CD4-positive, alpha-beta T cell treated with Interleukin-2 at 100 ng/mL for 4 hours (primary cell): ENCODE data around the gene CDK6.
"Not testable (repeated sequence)": the region's sequence is repeated elsewhere in the genome, so short reads cannot be mapped to it uniquely, and the experiment has no call there.

Source experiments
- DNase-seq: peaks from one replicate; pipeline ENCODE4 v3.0.0-alpha.2; 2020; ENCODE audit warnings: low spot score

The CDK6 gene

DNA sequence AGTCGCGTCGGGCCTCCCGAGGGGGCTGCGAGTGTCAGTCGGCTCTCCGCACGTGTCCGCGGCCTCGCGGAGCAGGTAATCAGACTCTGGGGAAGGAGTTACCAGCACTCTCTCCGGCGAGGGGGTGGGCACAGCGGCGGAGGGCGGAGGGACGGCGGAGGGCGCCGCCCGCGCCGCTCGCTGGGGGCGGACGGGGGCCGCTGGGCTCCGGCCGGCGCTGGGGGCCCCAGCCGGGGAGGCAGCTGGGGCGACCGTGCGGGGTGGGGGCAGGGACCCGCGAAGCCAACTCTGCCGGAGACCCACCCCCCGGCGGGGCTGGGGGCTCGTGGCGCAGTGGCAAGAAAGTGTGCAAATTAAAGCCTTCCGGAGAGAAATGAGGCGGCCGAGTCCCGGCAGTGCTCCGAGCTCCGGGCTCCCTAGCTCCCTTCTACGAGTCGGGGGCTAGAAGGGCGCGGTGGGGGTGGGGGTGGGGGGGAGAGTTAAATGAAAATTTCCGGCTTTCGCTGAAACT, at the start of gene CDK6:
TSS of gene CDK6 (minus strand) at position 85 of the 511 bp plus-strand sequence. CDS start 3,250 bp downstream, outside the sequence.
- peak; percentile 66 for DNase-seq

DNA sequence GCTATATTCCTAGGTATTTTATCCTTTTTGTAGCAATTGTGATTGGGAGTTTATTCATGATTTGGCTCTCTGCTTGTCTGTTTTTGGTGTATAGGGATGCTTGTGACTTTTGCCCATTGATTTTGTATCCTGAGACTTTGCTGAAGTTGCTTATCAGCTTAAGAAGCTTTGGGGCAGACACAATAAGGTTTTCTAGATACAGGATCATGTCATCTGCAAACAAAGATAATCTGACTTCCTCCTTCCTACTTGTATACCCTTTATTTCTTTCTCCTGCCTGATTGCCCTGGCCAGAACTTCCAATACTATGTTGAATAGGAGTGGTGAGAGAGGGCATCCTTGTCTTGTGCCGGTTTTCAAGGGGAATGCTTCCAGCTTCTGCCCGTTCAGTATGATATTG, 49.7 kb upstream of the CDK6 start:
- not testable (repeated sequence) for DNase-seq

DNA sequence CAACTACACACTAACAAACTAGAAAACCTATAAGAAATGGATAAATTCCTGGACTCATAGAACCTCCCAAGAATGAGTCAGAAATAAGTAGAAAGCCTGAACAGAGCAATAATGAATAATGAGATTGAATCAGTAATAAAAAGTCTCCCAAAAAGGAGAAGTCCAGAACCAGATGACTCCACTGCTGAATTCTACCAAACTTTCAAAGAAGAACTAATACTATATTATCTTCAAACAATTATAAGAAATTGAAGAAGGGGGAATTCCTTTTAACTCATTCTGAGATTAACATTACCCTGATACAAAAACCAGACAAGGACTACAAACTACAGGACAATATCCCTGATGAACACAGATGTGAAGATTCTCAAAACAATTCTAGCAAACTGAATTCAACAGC, 47.8 kb upstream of the CDK6 start:
- no peak for DNase-seq

DNA sequence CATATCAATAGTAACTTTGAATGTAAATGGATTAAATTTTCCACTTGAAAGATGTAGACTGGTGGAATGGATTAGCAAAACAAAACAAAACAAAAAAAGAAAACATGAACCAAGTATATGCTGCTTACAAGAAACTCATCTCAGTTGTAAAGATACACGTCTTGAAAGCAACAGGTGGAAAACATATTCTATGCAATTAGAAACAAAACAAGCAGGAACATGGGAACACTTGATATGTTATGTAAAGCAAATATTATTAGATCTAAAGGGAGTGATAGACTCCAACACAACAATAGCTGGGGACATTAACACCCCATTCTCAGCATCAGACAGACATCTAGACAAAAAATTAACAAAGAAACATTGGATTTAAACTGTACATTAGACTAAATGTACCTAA, 46.4 kb upstream of the CDK6 start:
- DNase-seq = no peak

DNA sequence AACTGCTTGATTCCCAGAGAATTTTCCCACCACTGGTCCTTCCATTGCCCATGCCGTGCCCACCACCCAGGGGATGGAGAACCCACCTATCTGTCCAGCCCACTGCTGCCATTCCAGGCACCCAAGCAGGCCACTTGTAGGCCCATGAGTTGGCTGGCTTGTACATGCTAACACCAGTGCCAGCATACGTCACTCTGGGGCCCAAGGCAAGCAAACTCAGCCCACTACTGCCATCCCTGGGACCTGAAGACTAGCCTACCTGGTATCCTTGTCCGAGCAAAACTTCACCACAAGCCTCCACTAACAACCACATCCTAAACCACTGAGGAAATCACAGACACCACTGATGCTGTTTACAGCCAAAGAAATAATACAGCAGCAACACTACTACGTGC, 44.7 kb upstream of the CDK6 start:
- no peak for DNase-seq

DNA sequence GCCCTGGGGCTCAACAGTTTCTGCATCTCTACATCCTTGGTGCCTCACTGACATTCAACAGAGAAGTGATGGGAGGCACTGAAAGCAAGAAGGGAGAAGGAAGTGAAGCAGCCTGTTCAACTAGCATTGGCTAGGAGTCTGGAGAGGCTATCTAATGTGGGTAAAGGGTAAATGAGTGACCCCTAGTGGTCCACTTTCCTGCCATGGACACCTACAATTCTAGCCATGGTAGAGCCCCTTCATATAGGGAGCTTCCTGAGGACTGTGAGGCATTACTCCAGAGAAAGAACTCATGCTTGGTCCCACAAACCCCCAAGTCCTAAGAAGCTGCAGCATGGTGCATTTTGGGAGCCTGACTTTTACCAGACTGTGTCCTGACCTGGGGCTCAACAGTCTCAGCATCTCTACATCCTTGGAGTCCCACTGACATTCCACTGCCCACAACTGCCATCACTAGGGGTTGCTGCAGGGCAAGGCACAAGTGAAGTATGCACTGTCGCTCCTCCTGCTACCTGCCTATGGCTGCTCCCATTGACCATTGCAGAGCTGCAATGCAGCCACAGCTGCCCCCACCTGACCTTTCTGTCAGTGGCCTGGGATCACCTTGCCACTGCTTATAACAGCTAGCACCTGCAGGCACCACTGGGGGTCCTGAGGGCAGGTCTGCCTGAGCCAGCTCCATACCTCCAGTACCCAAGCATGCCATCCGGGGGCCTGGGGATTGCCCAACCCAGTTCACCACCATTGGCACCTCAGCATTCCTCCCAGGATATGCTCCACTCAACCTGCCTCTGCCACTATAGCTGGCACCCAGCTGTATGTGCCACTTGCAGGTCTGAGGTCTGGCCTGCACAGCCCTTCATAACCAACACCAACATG, 44.1 kb upstream of the CDK6 start:
- DNase-seq = peak; percentile 18

DNA sequence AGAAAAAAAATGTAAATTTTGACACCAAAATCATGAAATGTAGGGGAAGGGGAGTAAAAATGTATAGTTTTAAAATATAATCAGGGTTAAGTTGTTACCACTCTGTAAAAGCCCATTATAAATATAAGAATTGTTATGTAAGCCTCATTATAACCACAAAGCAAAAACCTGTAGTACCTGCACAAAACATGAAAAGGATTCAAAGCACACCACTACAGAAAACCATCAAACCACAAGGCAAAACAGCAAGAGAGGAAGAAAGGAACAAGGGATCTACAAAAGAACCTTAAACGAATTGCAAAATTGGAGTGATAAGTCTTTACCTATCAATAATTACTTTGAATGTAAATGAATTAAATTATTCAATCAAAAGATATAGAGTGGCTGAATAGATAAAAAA, 41.0 kb upstream of the CDK6 start:
- DNase-seq = no peak

DNA sequence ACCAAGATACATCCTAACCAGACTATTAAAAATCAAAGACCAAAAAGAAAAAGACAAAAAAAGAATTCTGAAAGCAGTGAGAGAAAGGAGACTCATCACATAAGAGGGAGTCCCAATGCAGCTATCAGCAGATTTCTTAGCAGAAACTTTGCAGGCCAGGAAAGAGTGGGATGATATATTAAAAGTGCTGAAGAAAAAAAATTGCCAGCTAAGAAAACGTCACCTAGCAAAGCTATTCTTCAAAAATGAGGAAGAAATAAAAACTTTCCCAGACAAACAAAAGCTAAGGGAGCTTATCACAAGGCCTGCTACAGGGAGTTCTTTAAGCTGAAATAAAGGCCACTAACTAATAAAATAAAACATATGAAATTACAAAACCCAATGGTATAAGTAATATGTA, 40.5 kb upstream of the CDK6 start:
- DNase-seq = no peak

DNA sequence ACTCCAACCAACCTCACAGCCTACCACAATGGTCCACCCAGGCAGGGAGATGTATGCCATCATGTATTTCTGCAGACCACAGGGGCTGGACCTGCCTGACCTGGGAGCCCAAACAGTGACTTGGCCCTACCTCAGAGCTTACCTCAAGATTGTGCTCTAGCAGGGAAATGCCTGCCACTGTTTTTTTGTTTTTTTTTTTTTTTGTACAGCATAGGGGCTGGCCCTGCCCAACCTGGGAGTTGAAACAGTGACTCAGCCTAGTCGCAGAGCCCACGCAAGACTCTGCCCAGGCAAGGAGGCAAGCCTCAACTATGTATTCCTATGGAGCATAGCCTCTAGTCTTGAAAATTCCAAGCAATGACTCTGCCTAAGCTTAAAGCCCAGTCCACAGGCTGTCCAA, 39.3 kb upstream of the CDK6 start:
- DNase-seq = no peak

DNA sequence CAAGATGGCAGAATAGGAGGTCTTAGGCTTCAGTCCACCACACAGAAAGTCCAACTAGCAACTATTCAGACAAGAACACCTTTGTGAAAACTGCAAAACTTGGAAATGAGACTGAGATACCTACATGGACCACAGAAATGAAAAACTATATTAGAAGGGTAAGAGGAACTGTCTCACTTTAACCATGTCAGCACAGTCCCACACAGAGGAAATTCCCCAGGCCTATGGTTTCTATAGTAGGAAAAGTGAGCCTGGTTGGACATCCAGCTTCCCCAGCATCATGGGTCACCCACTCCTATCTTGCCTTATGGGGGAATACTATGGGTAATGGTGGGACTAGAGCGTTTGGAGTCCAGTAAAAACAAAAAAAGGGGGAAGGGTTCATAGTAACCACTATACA, 38.8 kb upstream of the CDK6 start:
- DNase-seq = no peak

DNA sequence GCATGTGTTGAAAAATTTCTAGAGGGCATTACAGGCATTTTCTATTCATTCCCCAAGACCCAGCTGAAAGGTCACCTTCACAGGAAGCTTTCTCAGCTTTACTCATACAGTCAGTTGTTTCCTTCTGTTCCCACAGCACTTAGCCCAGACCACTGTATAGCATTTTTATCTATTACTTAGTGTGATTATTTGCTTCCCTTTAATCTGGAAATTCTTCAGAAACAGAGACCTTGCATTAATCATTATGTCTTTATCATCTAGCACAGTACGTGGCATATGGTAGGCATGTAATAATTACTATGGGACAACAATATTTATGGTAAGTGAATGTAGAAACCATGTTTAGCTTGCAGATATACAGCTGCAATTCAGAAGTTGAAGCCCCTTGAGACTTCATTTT, 38.2 kb upstream of the CDK6 start:
- no peak for DNase-seq

DNA sequence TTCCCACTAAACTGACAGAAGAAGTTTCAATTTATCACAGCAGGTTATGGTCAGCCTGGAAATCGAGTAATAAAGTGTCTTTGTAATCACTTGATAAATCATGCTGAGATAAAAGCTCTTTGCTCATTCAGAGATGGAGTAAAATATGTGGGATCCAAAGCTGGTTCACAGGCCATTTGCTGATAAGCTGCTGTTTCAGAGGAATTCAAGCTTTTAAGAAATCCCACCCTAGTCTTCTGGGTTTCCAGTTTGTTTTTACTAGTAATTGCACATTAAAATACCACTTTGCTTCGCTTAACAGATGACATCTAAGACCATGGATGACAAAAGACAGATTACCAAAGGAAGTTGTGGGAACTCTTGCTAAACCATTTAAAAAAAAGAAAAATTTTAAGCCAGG, 37.4 kb upstream of the CDK6 start:
- no peak for DNase-seq

DNA sequence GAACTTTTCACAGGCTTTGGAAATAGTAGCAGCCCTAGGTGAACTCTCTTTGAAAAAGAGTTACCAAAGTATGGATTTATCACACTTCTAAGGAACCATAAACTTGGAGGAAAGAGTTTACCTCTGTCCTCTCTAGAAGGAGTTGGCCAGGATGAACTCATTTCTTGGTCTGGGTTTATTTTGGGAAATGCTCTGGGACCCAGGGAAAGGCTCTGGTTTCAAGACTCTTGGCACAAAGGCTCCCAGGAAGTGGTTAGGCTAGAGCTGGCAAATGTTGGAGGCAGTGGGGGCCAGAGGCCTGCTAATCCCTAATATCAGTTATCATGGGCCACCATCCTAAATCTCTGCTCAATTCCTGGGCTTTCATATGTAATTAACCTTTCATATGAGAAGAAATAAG, 36.3 kb upstream of the CDK6 start:
- no peak for DNase-seq

DNA sequence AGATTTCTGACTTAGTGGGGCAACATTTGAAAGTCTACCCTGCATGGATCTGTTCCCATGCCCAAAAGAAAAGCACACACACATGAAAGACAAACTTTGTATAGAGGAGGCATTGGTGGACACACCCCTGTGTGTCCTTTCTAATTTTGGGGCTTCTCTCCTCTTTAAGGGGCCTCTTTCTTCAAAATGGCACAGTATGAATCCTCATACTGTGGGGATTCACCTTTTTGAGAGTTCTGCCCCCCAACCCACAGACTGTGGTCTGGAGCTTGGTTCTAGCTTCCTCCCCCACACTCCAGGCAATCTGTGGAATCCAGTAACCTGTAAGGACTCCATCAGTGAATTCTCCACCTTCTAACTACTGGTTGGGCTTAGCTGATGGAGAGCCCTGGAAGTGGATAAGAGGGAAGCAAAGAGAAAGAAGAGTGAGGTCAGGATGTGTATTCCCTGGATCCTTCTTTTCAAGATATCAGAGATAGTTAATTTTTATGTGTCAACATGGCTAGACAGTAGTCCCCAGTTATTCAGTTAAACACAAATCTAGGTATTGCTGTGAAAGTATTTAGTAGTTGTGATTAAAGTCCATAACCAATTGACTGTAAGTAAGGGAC, 32.4 kb upstream of the CDK6 start:
- DNase-seq = no peak

DNA sequence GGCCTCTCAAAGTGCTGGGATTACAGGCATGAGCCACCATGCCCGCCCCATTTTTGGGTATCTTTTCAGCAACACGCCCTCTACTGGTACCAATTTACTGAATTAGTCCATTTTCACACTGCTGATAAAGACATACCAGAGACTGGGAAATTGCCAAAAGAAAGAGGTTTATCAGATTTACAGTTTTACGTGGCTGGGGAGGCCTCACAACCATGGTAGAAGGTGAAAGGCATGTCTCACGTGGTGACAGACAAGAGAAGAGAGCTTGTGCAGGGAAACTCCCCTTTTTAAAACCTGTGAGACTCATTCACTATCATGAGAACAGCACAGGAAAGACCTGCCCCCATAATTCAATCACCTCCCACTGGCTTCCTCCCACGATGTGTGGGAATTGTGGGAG, 27.8 kb upstream of the CDK6 start:
- DNase-seq = peak; percentile 52

DNA sequence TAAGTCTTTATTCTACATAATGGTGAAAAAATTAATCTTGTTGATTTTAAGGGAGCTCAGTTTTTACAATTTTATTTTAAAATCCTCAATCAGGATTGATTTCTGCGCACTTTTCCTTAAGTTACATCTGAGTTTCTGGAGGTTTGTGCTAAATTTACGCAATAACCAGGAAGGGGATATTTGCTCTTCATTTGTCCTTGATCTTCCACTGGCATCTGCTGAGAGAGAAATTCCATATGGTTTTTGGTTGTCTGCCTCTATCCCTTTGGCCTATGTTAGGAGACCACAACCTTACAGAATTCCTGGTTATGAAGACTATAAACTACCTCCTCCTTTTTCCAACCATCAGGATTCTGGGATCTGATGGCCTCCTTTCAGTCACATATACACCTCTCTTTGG, 20.1 kb upstream of the CDK6 start:
- no peak for DNase-seq

DNA sequence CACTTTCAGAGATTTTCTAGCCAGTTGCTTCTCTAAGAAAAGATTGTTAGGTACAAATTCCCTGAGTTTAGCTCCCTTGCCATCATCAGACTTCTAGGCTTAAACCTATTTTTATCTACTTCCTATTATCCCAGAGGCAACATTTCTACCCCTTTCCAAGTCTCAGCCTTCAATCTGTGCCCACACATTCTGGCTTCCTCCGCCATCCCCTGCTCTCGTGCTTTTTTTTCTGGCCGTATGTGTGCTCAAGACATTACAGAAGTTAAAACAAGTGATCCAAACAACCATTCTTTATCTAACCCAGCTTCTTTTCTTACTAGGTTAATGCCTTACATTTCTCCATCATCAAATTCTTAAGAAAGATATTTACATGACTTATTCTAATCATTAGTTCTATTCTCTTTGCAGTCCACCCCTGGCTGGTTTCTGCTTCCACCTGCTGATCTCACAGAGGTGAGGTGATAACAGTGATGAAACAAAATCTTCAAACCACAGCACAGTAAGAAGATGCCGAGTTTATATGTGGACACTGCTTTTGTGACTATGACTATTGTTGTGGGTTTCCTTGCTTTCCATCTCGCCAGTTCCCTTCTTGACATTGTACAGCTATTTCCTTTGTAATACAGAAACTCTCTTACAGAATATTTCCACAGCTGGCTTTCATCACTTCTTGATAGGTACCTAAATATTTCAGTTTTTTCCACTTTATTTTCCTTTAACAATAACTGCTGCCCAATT, 18.3 kb upstream of the CDK6 start:
- no peak for DNase-seq

DNA sequence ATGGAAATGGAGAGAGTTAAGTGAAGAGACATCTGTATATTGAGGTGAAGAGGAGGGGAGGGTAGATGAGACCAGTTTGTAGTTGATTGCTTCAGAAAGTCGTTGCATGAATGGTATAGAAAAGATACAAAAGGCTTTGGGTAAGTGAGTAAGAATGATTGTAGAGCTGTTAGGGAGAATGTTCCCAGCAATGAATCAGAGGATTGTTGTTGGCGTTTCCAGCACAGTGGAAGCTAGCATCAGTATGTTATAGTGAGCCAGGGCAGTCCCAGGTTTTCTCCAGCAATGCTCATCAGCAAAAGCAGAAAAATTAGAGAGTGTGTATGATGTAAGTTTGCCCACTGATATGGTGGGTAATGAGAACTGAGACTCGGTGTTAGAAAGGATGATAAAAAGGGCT, 15.4 kb upstream of the CDK6 start:
- no peak for DNase-seq

DNA sequence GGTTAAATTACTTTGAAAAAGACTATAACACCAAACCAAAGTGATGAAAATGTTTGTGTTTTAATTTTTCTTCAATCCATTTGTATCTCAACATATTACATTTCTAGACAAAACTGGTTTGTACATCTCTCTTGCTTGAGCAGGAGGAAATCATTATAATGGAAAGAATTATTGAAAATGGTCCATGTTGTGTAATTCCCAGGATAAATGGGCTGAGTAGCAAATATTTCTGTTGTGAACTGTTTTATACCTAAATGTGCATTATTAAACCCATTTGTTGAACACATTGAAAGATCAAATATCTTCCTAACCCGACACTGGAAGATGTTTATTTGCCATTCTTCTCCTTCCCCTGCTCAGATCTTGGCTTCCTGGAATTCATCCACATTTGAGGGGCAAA, 14.1 kb upstream of the CDK6 start:
- DNase-seq = no peak

DNA sequence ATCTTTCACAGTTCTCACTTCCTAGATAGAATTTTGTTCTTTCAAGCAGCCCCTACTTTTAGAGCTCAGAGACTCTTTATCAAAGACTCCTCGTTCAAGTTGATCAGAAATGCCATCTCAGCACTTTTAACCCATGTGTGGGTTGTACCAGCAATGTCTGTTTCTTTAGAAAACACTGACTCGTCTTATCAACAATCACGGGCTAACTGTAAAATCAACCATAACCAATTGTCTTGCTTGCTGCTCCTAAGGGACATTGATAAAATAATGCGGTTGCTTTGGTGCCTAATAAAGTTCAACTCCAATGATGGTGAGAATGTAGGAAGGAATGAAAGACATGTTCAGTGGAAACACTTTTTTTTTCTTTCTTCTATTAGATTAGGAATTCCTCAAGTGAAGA, 12.9 kb upstream of the CDK6 start:
- DNase-seq = no peak

DNA sequence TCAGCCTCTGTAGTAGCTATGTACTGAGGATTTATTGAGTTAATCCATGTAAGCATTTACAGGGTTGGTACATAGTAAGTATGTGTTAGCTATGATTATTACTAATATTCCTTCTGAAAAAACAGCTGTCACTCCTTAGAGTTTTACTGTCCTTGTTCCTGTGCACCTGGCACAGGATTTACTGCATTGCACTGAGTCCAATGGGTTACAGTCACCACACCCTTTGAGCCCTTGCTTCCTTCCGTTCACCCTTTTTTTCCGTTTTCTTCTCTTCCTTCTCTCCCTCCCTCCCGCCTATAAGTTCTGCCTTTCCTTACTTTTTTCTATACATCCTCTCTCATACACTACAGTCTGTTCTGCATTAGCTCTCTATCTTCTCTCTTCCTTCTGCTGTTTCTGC, 12.5 kb upstream of the CDK6 start:
- DNase-seq = no peak

DNA sequence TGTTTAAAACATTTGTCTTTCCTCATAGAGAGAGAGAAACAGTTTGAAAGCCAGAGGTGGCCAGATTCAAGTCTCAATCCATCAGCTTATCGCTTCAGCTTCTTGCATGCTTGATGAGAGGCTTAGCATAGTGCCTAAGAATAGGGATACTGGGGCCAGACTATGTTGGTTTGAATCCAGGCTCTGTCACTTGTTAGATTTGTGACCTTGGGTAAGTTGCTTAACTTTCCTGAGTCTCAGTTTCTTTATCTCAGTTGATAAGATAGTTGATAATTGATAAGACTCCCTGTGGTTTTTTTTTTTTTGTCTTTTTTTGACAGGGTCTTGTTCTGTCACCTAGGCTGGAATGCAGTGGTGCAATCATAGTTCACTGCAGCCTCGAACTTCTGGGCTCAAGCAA, 12.1 kb upstream of the CDK6 start:
- DNase-seq = no peak

DNA sequence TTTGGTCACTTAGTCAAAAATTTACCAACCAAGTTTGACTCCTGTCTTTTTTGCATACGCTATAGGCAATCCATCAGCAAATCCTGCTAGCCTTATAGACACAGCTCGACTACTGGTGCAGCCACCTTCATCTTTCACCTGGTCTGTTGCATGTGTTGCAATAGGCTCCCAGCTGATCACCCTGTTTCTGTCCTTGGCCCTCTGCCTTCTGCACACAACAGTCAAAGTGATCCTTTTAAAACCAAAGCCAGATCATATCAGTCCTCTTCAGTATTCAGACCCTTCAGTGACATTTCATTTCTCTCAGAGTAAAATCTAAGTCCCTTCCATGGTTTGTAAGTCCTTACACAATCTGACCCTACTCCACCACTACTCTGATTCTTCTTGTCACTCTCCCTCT, 10.9 kb upstream of the CDK6 start:
- DNase-seq = no peak
